SJSA1 (cell line): Measurements from ENCODE around the gene OXSR1. TPM values are rescaled to one million over a fixed set of nuclear protein-coding genes. Genes with fewer than 3 reads are reported as not detected.
"Not testable (repeated sequence)": the region's sequence is repeated elsewhere in the genome, so short reads cannot be mapped to it uniquely, and the experiment has no call there.

Source experiments
- DNase-seq, 2 experiments: peaks; one replicate each; pipeline ENCODE4 v3.0.0-alpha.2; 2015 to 2020; ENCODE audit warnings: low spot score in 2 of 2, low read depth in 1 of 2
- H3K27ac ChIP-seq: fragments of 250-450 bp; sonication (Bioruptor Pico); 2 replicates; pipeline ENCODE4 v1.5.1; 2020; ENCODE audit warnings: mild to moderate bottlenecking, moderate library complexity
- H3K27me3 ChIP-seq: fragments of 250-450 bp; sonication (Bioruptor Pico); replicated peaks from 2 replicates; pipeline ENCODE4 v1.5.1; 2020; ENCODE audit warnings: mild to moderate bottlenecking, moderate library complexity
- H3K36me3 ChIP-seq: fragments of 250-450 bp; sonication (Bioruptor Pico); 2 replicates; pipeline ENCODE4 v1.5.1; 2020; ENCODE audit warnings: mild to moderate bottlenecking
- H3K4me1 ChIP-seq: fragments of 250-450 bp; sonication (Bioruptor Pico); replicated peaks from 2 replicates; pipeline ENCODE4 v1.6.1; 2021; ENCODE audit warnings: mild to moderate bottlenecking
- H3K4me3 ChIP-seq: fragments of 250-450 bp; sonication (Bioruptor Pico); 2 replicates; pipeline ENCODE4 v1.5.1; 2020; ENCODE audit warnings: mild to moderate bottlenecking
- H3K9me3 ChIP-seq: fragments of 250-450 bp; sonication (Bioruptor Pico); replicated peaks from 2 replicates; pipeline ENCODE4 v1.5.1; 2020; ENCODE audit warnings: mild to moderate bottlenecking
- total RNA-seq: library from RNA; depleted of rRNA; stranded (reverse); fragments of >200 nt; shearing (Covaris generic); gene quantifications from 2 replicates; pipeline ENCODE4 v1.2.3, GENCODE V29; 2014

Gene OXSR1
- total RNA-seq, 1 experiment from 2014 or later, result 37.3 TPM

DNA sequence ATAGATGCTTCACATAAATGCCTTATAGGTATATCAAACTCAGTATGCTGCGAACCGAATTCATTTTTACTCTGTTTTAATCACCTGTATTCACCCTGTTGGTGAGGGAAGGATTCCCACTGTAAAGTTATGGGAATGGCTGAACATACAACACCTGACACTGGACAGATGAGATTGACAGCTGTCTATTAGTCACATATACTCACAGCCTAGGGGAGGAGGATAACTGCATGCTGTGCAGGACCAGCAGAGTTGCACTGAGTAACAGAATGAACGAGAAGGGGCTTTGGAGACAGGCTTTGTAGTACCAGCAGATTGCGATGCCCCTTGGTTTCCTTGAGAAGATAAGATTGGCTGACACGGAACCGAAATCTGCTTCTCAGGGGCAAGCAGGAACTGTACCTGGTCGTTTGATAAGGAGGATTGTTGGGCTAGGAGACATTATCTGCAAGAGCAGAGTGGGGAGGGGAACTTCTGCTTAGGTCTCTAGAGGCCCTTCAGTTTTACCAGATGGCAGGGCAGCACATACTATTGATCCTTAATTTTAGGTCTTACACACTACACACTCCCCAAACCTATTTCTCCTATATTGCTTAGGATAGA is 56.8 kb downstream of the OXSR1 start:
- H3K4me1 ChIP-seq, result peaks cover 12% of the 10 kb centered on the region
- H3K36me3 ChIP-seq, result peaks cover 50% of the 10 kb centered on the region
- no peak overlapping the region for H3K27ac ChIP-seq
- H3K9me3 ChIP-seq, result no peaks in the 10 kb centered on the region
- H3K27me3 ChIP-seq, result no peaks in the 10 kb centered on the region
- H3K4me3 ChIP-seq, result no peak overlapping the region
- DNase-seq, result no peak

- no peak overlapping the region for H3K27ac ChIP-seq
- H3K9me3 ChIP-seq, result no peaks in the 10 kb centered on the region
- no peaks in the 10 kb centered on the region for H3K27me3 ChIP-seq
- peaks cover 13% of the 10 kb centered on the region; the same call in 1 of the 2 replicates for H3K4me1 ChIP-seq
- H3K4me3 ChIP-seq, result no peak overlapping the region
- H3K36me3 ChIP-seq, result peaks cover 55% of the 10 kb centered on the region
- DNase-seq, result no peak
Observed at GRCh38 chr3:38224357-38224756, 59.0 kb downstream of the OXSR1 start.

GRCh38 chr3:38226273-38226672 is 60.9 kb downstream of the OXSR1 start:
- no peak overlapping the region for H3K4me3 ChIP-seq
- DNase-seq, result no peak
- H3K9me3 ChIP-seq, result no peaks in the 10 kb centered on the region
- peaks cover 70% of the 10 kb centered on the region for H3K36me3 ChIP-seq
- H3K27me3 ChIP-seq, result no peaks in the 10 kb centered on the region
- peaks cover 13% of the 10 kb centered on the region; the same call in 1 of the 2 replicates for H3K4me1 ChIP-seq
- H3K27ac ChIP-seq, result no peak overlapping the region

GRCh38 chr3:38227989-38228388 is 62.7 kb downstream of the OXSR1 start:
- H3K4me3 ChIP-seq, result no peak overlapping the region

GRCh38 chr3:38229036-38229435 is 63.7 kb downstream of the OXSR1 start:
- H3K4me3 ChIP-seq, result no peak overlapping the region
- H3K27me3 ChIP-seq, result no peaks in the 10 kb centered on the region
- DNase-seq, result no peak
- peaks cover 13% of the 10 kb centered on the region; the same call in 1 of the 2 replicates for H3K4me1 ChIP-seq
- no peak overlapping the region for H3K27ac ChIP-seq
- peaks cover 82% of the 10 kb centered on the region for H3K36me3 ChIP-seq
- no peaks in the 10 kb centered on the region for H3K9me3 ChIP-seq

More at GRCh38 chr3:38227989-38228388, 62.7 kb downstream of the OXSR1 start:
- H3K27me3 ChIP-seq, result no peaks in the 10 kb centered on the region
- H3K36me3 ChIP-seq, result peaks cover 76% of the 10 kb centered on the region
- no peak overlapping the region; the same call in 1 of the 2 replicates for H3K27ac ChIP-seq
- H3K4me1 ChIP-seq, result peaks cover 13% of the 10 kb centered on the region; the same call in 1 of the 2 replicates
- no peaks in the 10 kb centered on the region for H3K9me3 ChIP-seq
- peak in 1 of 2 experiments; percentile 13 for DNase-seq

DNA sequence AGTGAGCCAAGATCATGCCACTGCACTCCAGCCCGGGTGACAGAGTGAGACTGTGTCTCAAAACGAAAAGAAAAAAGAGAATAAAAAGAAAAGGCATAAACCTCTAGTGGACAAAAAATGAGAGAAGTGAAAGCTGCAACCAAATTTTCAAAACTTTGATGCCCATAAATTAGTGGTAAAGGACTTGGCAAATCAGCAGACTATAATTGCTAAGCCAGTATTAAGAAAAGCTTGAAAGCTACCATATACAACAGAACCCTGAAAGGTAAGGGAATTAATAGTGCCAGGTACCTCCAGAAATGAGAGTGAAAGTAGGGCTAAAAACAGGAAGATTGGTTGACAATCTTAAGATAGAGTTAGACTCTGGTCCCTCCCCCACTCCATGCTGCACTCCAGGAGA is 67.4 kb downstream of the OXSR1 start:
- Histone ChIP-seq H3K4me3 (no peak overlapping the region), H3K36me3 (peaks cover 84% of the 10 kb centered on the region)
- no peak for DNase-seq

DNA sequence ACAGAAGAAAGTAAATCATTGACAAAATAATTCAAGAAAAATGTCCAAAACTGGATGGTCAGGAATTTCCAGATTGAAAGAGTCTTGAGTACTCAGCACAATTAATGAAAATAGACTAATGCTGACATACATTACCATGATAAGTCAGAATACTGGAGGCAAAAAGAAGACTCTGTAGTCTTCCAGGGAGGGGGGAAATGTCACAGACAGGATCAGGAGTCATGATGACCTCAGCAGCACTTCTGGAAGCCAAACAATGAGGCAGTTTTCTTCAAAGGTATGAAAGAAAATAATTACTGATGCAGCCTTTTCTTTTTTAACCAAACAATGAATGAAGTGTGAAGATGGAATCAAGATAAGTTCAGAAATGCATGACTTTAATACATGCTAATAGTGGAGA is 70.1 kb downstream of the OXSR1 start:
- no peaks in the 10 kb centered on the region for H3K9me3 ChIP-seq

More for the DNA sequence above, 67.4 kb downstream of the OXSR1 start:
- peaks cover 5% of the 10 kb centered on the region; the same call in 1 of the 2 replicates for H3K4me1 ChIP-seq
- no peaks in the 10 kb centered on the region for H3K27me3 ChIP-seq
- H3K27ac ChIP-seq, result no peak overlapping the region
- no peaks in the 10 kb centered on the region for H3K9me3 ChIP-seq

GRCh38 chr3:38238416-38239008 is 73.2 kb downstream of the OXSR1 start:
- no peak overlapping the region for H3K4me3 ChIP-seq
- H3K36me3 ChIP-seq, result peaks cover 69% of the 10 kb centered on the region
- H3K4me1 ChIP-seq, result no peaks in the 10 kb centered on the region
- H3K9me3 ChIP-seq, result no peaks in the 10 kb centered on the region
- no peak for DNase-seq
- H3K27me3 ChIP-seq, result no peaks in the 10 kb centered on the region; the same call in 1 of the 2 replicates
- H3K27ac ChIP-seq, result no peak overlapping the region

More for the DNA sequence above, 70.1 kb downstream of the OXSR1 start:
- no peak overlapping the region for H3K27ac ChIP-seq
- no peak overlapping the region for H3K4me3 ChIP-seq
- no peaks in the 10 kb centered on the region for H3K4me1 ChIP-seq
- H3K36me3 ChIP-seq, result peaks cover 79% of the 10 kb centered on the region
- no peaks in the 10 kb centered on the region for H3K27me3 ChIP-seq
- DNase-seq, result no peak

- H3K9me3 ChIP-seq, H3K27me3 ChIP-seq, H3K4me3 ChIP-seq, H3K4me1 ChIP-seq, H3K27ac ChIP-seq, DNase-seq: not testable (repeated sequence)
- peaks cover 58% of the 10 kb centered on the region for H3K36me3 ChIP-seq
Observed at GRCh38 chr3:38242812-38243211, 77.5 kb downstream of the OXSR1 start.

DNA sequence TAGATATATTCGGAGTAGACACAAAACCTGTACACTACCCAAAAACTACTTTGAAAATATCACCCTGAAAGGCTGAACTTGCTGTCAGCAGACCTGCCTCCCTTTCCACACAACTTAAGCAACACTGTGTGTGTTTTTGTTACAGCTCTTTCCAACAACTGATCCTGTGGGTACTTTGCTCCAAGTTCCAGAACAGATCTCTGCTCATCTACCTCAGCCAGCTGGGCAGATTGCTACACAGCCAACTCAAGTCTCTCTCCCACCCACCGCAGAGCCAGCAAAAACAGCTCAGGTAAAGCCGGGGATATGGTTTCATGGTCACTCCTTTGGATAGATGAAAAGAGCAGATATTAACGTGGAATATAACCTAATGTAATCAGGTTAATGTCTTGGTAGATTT is 80.6 kb downstream of the OXSR1 start:
- H3K4me3 ChIP-seq, result no peak overlapping the region
- DNase-seq, result no peak
- no peaks in the 10 kb centered on the region for H3K9me3 ChIP-seq
- H3K27me3 ChIP-seq, result no peaks in the 10 kb centered on the region; the same call in 1 of the 2 replicates
- H3K36me3 ChIP-seq, result peaks cover 73% of the 10 kb centered on the region
- peaks cover 7% of the 10 kb centered on the region for H3K4me1 ChIP-seq
- no peak overlapping the region for H3K27ac ChIP-seq

- Histone ChIP-seq H3K27ac (no peak overlapping the region), H3K36me3 (peaks cover 81% of the 10 kb centered on the region), H3K9me3 (no peaks in the 10 kb centered on the region), H3K4me3 (no peak overlapping the region), H3K4me1 (peaks cover 7% of the 10 kb centered on the region), H3K27me3 (no peaks in the 10 kb centered on the region)
- peak in 1 of 2 experiments; percentile 20 for DNase-seq
Observed at GRCh38 chr3:38247366-38248035, 82.2 kb downstream of the OXSR1 start.

DNA sequence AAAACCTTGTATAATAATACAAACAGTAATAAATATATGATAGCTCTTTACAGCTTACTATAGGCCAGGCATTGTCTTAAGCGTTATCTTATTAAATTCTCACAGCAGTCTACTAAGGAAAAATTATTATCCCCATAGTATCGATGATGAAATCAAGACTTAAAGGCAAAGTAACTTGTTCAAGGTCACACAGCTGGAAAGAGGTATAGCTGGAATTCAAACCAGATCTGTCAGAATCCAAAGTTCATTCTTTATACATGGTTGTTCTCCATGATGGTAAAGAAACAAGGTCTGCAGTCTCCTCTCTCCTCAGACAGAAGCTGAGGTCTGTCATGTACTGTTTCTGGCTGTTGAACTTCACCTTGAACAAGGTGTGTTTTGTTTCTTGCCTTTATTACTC is 84.9 kb downstream of the OXSR1 start:
- DNase-seq, result no peak
- H3K9me3 ChIP-seq, result no peaks in the 10 kb centered on the region
- peaks cover 88% of the 10 kb centered on the region for H3K36me3 ChIP-seq
- H3K4me3 ChIP-seq, result no peak overlapping the region
- H3K4me1 ChIP-seq, result peaks cover 7% of the 10 kb centered on the region
- H3K27ac ChIP-seq, result no peak overlapping the region
- H3K27me3 ChIP-seq, result no peaks in the 10 kb centered on the region

DNA sequence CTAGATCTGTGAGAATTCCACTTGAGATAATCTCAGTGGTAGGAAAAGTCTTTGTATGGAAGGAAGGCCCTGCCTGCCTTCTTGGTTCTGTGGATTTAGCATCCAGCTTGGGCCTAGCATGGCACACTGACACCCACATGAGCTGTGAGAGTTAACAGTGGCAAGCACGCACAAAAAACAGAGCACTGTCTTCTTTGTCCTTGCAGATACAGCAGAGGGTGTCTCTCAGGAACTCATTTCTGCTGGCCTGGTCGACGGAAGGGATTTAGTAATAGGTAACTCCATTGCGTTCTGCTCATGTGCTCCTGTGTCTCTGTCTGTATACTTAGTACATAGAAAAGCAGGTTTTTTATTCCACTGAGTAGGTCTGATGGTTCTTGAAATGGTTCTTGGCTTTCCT is 85.9 kb downstream of the OXSR1 start:
- H3K4me3 ChIP-seq, result no peak overlapping the region
- DNase-seq, result no peak

GRCh38 chr3:38253704-38254103 is 88.4 kb downstream of the OXSR1 start:
- H3K27ac ChIP-seq, result no peak overlapping the region
- no peaks in the 10 kb centered on the region for H3K4me1 ChIP-seq
- H3K4me3 ChIP-seq, result no peak overlapping the region
- DNase-seq, result no peak
- no peaks in the 10 kb centered on the region for H3K9me3 ChIP-seq
- H3K27me3 ChIP-seq, result no peaks in the 10 kb centered on the region
- peaks cover 67% of the 10 kb centered on the region for H3K36me3 ChIP-seq

More for the DNA sequence above, 85.9 kb downstream of the OXSR1 start:
- H3K36me3 ChIP-seq, result peaks cover 88% of the 10 kb centered on the region
- H3K27ac ChIP-seq, result no peak overlapping the region
- H3K4me1 ChIP-seq, result peaks cover 7% of the 10 kb centered on the region
- no peaks in the 10 kb centered on the region for H3K27me3 ChIP-seq
- H3K9me3 ChIP-seq, result no peaks in the 10 kb centered on the region
